Pancreas (tissue), 10 donors: ENCODE results near the gene TMEM108. TPM values are rescaled to one million over a fixed set of nuclear protein-coding genes. Genes with fewer than 3 reads are reported as not detected.

Experiments used
- ATAC-seq, 4 donors: fragments of 200-7000 bp; cut with Tn5 transposase; one replicate each; pipeline versions ENCODE4 v1.8.0 to v1.9.1; 2020; ENCODE audit warnings: mild to moderate bottlenecking in 4 of 4, moderate library complexity in 4 of 4
- DNase-seq, 6 donors: peaks; one replicate each; pipeline ENCODE4 v3.0.0-alpha.2; 2020
- FAIRE-seq: peaks from 2 replicates; lab custom pipeline; 2012; peaks lifted over from hg19 to GRCh38; lab: Jason Lieb, UNC
- H3K27ac ChIP-seq, 4 donors: fragments of 200-600 bp; sonication (generic); 1 replicate in 3 of 4; 2 replicates in 1 of 4; pipeline versions ENCODE4 v1.5.0 to v1.8.0; 2020
- H3K27me3 ChIP-seq, 4 donors: fragments of 200-600 bp; one replicate each; pipeline ENCODE4 v1.8.0; 2021
- H3K36me3 ChIP-seq, 3 donors: fragments of 200-600 bp; sonication (generic) in 1 of 3; one replicate each; pipeline versions ENCODE4 v1.5.0 to v1.8.0; 2020 to 2021
- H3K4me1 ChIP-seq, 3 donors: fragments of 200-600 bp; one replicate each; pipeline ENCODE4 v1.8.0; 2021
- H3K4me3 ChIP-seq, 4 donors: fragments of 200-600 bp; sonication (generic) in 2 of 4; one replicate each; pipeline versions ENCODE4 v1.5.0 to v1.8.0; 2020 to 2021
- H3K9me3 ChIP-seq, 4 donors: fragments of 200-600 bp; one replicate each; pipeline ENCODE4 v1.8.0; 2021
- WGBS, 2 donors: extraction: QIAGEN DNeasy Blood & Tissue Kit; methylation state at CpG; one replicate each; pipeline ENCODE4 v1.1.7; 2013; 5-methylcytosine and 5-hydroxymethylcytosine counted together
- intact Hi-C, 3 donors: fragments of 100-400 bp; cut with DNase I; formaldehyde crosslinking; loops; one replicate each; pipeline versions ENCODE4 v1.11.1 to v1.14.2; 2022
- polyA plus RNA-seq, 2 donors: library from polyadenylated mRNA; stranded (reverse); fragments of 200-250 nt; gene quantifications; one replicate each; pipeline ENCODE4 v1.2.3, GENCODE V29; 2013
- total RNA-seq, 6 donors: library from RNA; stranded (reverse); fragmentation: NEBNext Ultra II Directional in 4 of 6; extraction: Animal tissue kit (Norgen Biotek cat#: 25700) in 4 of 6; gene quantifications; one replicate each; pipeline versions ENCODE4 v1.2.1 to v1.2.4, GENCODE V29; 2021 to 2023
- TF ChIP-seq, protein P1 (sequence below), 4 donors: fragments of 200-600 bp; sonication (generic) in 3 of 4; IDR thresholded peaks; one replicate each; pipeline versions ENCODE4 v1.5.0 to v1.8.0; 2021; ENCODE audit warnings: antibody characterized with exemption in 4 of 4
- donor health status: healthy with polysubstance abuse.
- donor health status: DM: no; HTN: no; CAD: no; lungs with moderate emphysema.
- donor health status: DM: no; HTN: no; CAD: no.
- donor health status: control.
- donor health status: control.
- donor health status: Bipolar disorder and iron deficiency.
- donor health status: DM: yes; HTN: yes; CAD: no.
- donor health status: DM: no; HTN: no; CAD: no.
- donor health status: DM: no; HTN: no; CAD: no.
- donor health status: DM: yes; HTN: yes; CAD: no.

The TMEM108 gene
- total and polyA plus RNA-seq, 8 donors: 0.23 to 2.1 (median 0.52) TPM

DNA sequence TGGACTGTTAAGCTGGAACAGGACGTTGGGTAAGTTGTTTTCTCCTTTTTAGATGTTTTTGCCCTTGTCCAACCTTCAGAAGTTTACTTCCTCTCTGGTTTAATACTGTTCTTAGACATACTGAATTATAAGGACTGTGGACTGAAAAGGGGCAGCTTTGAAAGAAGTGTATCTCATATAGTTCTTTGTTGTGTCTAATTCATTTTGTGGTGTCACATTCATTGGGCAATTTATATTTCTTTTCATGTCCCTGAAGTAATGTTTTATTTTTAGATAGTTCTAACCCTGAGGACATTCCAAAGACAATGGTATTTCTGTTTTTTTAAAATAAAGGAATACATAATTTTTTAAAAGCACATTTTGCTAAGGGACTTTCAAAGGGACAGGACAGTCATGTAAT is 45.2 kb downstream of the TMEM108 start:
- intact Hi-C loops: no loop called here
- no peaks in the 10 kb centered on the region for H3K27me3 ChIP-seq
- no peaks in the 10 kb centered on the region for H3K4me1 ChIP-seq
- H3K27ac ChIP-seq: no peak overlapping the region
- TF ChIP-seq, protein P1, sequence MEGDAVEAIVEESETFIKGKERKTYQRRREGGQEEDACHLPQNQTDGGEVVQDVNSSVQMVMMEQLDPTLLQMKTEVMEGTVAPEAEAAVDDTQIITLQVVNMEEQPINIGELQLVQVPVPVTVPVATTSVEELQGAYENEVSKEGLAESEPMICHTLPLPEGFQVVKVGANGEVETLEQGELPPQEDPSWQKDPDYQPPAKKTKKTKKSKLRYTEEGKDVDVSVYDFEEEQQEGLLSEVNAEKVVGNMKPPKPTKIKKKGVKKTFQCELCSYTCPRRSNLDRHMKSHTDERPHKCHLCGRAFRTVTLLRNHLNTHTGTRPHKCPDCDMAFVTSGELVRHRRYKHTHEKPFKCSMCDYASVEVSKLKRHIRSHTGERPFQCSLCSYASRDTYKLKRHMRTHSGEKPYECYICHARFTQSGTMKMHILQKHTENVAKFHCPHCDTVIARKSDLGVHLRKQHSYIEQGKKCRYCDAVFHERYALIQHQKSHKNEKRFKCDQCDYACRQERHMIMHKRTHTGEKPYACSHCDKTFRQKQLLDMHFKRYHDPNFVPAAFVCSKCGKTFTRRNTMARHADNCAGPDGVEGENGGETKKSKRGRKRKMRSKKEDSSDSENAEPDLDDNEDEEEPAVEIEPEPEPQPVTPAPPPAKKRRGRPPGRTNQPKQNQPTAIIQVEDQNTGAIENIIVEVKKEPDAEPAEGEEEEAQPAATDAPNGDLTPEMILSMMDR (IDR thresholded peaks at IDR 0.05): no peak
- DNase-seq (no peak), FAIRE-seq (no peak), ATAC-seq (no peak)
- no peaks in the 10 kb centered on the region for H3K9me3 ChIP-seq
- no peak overlapping the region for H3K4me3 ChIP-seq
- H3K36me3 ChIP-seq: no peaks in the 10 kb centered on the region
- 13 to 26% methylated on average over 1 of the region's 1 CpG for WGBS, 2 donors

DNA sequence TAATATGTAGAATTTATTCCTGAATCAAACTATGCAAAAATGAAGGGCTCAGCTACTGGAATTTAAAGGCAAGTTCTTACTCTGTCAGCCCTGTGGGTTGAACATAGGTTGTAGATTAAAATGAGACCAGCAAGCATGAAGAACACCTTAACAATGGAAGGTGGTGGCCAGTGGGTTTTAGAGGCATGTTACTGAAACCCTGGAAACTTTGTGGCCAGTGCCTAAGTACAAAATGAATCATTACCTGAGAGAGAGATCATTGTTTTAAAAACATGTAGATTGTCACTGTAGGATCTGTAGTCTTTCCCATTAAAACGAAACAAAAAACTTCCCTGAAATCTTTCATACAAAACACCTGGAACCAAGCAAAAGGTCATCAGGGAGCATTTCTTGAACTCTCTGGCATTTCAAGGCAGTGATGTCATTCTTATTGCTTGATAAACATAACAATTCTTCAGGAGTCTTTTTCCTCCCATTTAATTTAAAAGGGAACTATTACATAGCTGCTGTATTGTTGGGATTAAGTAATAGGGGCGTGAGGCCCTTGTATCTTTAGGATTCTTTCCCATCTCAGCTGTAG is 51.8 kb downstream of the TMEM108 start:
- H3K27ac ChIP-seq: no peak overlapping the region
- no peaks in the 10 kb centered on the region for H3K36me3 ChIP-seq
- H3K4me1 ChIP-seq: no peaks in the 10 kb centered on the region
- 52 to 65% methylated on average over 2 of the region's 2 CpGs for WGBS, 2 donors
- no peaks in the 10 kb centered on the region for H3K27me3 ChIP-seq
- DNase-seq (no peak), ATAC-seq (no peak), FAIRE-seq (no peak)
- H3K4me3 ChIP-seq: no peak overlapping the region
- H3K9me3 ChIP-seq: no peaks in the 10 kb centered on the region
- TF ChIP-seq, protein P1 (IDR thresholded peaks at IDR 0.05): no peak
- intact Hi-C loops: no loop called here

DNA sequence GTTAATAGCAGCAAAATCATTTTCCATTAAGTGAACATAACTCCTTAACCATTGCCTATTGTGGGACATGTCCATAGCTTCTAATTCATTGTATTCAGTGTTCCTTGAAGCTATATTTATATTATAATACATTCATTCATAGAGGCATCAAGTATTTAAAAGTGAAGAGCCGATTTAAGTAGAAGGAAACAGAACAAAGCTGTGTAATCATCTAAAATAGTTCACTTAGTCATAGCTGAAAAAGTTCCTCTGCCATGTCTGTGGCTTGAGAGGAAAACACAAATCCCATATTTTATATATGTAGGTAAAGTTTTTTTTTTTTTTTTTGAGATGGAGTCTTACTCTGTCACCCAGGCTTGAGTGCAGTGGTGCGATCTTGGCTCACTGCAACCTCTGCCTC is 54.5 kb downstream of the TMEM108 start:
- Histone ChIP-seq H3K9me3 (no peaks in the 10 kb centered on the region), H3K27ac (no peak overlapping the region), H3K4me1 (no peaks in the 10 kb centered on the region), H3K36me3 (no peaks in the 10 kb centered on the region), H3K4me3 (no peak overlapping the region), H3K27me3 (no peaks in the 10 kb centered on the region)
- ATAC-seq (no peak), DNase-seq (no peak), FAIRE-seq (no peak)
- intact Hi-C loops: no loop called here
- 89 to 94% methylated on average over 2 of the region's 2 CpGs for WGBS, 2 donors
- TF ChIP-seq, protein P1 (IDR thresholded peaks at IDR 0.05): no peak

DNA sequence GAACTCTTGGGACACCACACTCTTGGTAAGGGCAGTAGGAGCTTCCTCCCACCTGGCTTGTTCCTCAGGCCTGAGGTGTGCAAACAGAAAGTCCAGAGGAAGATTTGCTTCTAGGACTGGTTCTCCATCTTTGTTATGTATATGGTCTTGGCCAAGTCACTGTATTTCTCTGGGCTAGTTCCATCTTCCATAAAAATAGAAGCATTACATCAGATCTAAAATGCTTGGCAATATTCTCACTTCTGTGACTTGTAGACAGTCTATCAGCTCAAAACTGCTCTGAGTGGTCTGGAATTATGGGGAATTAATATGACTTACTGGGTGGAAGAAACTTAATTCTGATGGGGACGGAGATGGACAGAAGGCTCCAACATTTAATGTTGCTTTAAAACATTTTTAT is 55.2 kb downstream of the TMEM108 start:
- intact Hi-C loops: no loop called here
- Histone ChIP-seq H3K9me3 (no peaks in the 10 kb centered on the region), H3K4me3 (no peak overlapping the region), H3K27ac (no peak overlapping the region), H3K27me3 (no peaks in the 10 kb centered on the region), H3K4me1 (no peaks in the 10 kb centered on the region), H3K36me3 (no peaks in the 10 kb centered on the region)
- 91 to 95% methylated on average over 1 of the region's 1 CpG for WGBS, 2 donors
- FAIRE-seq (no peak), ATAC-seq (no peak), DNase-seq (no peak)
- TF ChIP-seq, protein P1 (IDR thresholded peaks at IDR 0.05): no peak

DNA sequence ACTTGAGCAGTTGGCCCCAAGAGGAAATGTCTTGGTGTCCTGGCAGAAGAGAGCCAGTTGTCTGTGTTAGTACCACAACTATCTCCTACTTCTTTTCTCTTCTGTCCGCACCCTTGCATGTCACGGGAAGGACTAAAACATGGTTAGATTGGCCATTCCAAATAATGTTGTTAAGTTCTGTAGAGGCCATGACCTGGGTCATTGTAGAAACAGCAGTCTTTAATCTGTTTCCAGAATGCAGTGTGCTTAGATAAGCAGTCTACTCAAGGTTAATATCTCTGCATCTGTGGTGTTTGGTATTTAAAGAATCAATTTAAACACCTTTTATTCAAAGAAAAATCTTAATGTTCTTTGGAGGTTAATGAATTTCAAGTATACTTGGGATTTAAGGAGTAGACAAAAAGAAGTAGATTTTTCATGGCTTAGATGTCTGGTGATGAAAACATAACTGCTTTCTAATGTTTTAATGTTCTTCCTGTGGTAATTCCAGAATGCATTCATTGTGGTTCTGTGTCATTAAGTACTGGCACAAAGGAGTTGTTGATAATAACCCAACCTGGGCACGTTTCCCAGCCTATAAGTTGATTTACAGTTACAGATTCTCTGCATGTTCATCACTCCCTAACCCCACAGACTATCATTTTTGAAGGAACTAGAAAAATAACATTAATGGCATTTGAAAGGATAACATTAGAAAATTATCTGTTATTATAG is 58.9 kb downstream of the TMEM108 start:
- TF ChIP-seq, protein P1 (IDR thresholded peaks at IDR 0.05): no peak
- intact Hi-C loops: no loop called here
- no peak for ATAC-seq
- H3K9me3 ChIP-seq: no peaks in the 10 kb centered on the region
- WGBS, 2 donors: 24 to 28% methylated on average over 3 of the region's 3 CpGs
- no peaks in the 10 kb centered on the region for H3K36me3 ChIP-seq
- H3K27ac ChIP-seq: no peak overlapping the region
- no peak for DNase-seq
- no peak for FAIRE-seq
- no peaks in the 10 kb centered on the region for H3K4me1 ChIP-seq
- no peaks in the 10 kb centered on the region for H3K27me3 ChIP-seq
- H3K4me3 ChIP-seq: no peak overlapping the region
